ENCODE results near the gene DNAJB11. TPM values are rescaled to one million over a fixed set of nuclear protein-coding genes. Genes with fewer than 3 reads are reported as not detected.
"Not testable (repeated sequence)": the region's sequence is repeated elsewhere in the genome, so short reads cannot be mapped to it uniquely, and the experiment has no call there.

Gene DNAJB11
- total RNA-seq, 1 donor from 2014 or later: 71.2 TPM

- TF ChIP-seq, protein P1, sequence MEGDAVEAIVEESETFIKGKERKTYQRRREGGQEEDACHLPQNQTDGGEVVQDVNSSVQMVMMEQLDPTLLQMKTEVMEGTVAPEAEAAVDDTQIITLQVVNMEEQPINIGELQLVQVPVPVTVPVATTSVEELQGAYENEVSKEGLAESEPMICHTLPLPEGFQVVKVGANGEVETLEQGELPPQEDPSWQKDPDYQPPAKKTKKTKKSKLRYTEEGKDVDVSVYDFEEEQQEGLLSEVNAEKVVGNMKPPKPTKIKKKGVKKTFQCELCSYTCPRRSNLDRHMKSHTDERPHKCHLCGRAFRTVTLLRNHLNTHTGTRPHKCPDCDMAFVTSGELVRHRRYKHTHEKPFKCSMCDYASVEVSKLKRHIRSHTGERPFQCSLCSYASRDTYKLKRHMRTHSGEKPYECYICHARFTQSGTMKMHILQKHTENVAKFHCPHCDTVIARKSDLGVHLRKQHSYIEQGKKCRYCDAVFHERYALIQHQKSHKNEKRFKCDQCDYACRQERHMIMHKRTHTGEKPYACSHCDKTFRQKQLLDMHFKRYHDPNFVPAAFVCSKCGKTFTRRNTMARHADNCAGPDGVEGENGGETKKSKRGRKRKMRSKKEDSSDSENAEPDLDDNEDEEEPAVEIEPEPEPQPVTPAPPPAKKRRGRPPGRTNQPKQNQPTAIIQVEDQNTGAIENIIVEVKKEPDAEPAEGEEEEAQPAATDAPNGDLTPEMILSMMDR (IDR thresholded peaks at IDR 0.05; ENCODE audit: unreplicated experiment): no peak
- no peak for DNase-seq (ENCODE audit: low spot score)
- H3K9me3 Mint-ChIP-seq (ENCODE audit: unreplicated experiment): no peaks in the 10 kb centered on the region
- peaks cover 19% of the 10 kb centered on the region for H3K4me1 Mint-ChIP-seq (ENCODE audit: unreplicated experiment)
- peaks cover 3% of the 10 kb centered on the region for H3K27me3 Mint-ChIP-seq (ENCODE audit: unreplicated experiment)
- no peak overlapping the region for H3K4me3 Mint-ChIP-seq (ENCODE audit: unreplicated experiment)
- peaks cover 11% of the 10 kb centered on the region for H3K36me3 Mint-ChIP-seq (ENCODE audit: low read depth, unreplicated experiment)
- no peak overlapping the region for H3K27ac Mint-ChIP-seq (ENCODE audit: unreplicated experiment)
Observed at GRCh38 chr3:186582541-186582940, 12.0 kb downstream of the DNAJB11 start.

DNA sequence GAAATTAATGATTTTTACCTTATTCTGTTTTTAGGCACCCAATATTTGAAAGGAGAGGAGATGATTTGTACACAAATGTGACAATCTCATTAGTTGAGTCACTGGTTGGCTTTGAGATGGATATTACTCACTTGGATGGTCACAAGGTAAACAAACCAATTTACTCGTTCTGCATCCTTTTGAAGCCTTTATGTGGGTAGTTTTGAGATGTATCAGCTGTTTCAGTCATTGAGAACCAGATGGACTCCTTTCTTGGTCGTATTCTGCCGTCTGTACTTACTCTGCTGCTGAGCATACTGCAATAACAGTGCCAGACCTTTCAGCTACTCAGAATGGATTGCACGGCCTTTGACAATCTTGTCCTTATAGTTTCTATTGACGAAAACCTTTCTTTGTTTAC lies 13.3 kb downstream of the DNAJB11 start:
- peaks cover 11% of the 10 kb centered on the region for H3K36me3 Mint-ChIP-seq (ENCODE audit: low read depth, unreplicated experiment)
- H3K4me1 Mint-ChIP-seq (ENCODE audit: unreplicated experiment): peaks cover 26% of the 10 kb centered on the region
- H3K4me3 Mint-ChIP-seq (ENCODE audit: unreplicated experiment): no peak overlapping the region
- no peaks in the 10 kb centered on the region for H3K9me3 Mint-ChIP-seq (ENCODE audit: unreplicated experiment)
- DNase-seq (ENCODE audit: low spot score): no peak
- TF ChIP-seq, protein P1 (IDR thresholded peaks at IDR 0.05; ENCODE audit: unreplicated experiment): no peak
- peaks cover 3% of the 10 kb centered on the region for H3K27me3 Mint-ChIP-seq (ENCODE audit: unreplicated experiment)
- H3K27ac Mint-ChIP-seq (ENCODE audit: unreplicated experiment): peak overlapping the region; percentile 10

- not testable (repeated sequence) for H3K9me3 Mint-ChIP-seq (ENCODE audit: unreplicated experiment); H3K27ac Mint-ChIP-seq (ENCODE audit: unreplicated experiment); H3K27me3 Mint-ChIP-seq (ENCODE audit: unreplicated experiment); H3K4me3 Mint-ChIP-seq (ENCODE audit: unreplicated experiment); DNase-seq (ENCODE audit: low spot score)
- peaks cover 30% of the 10 kb centered on the region for H3K4me1 Mint-ChIP-seq (ENCODE audit: unreplicated experiment)
- peaks cover 11% of the 10 kb centered on the region for H3K36me3 Mint-ChIP-seq (ENCODE audit: low read depth, unreplicated experiment)
Observed at GRCh38 chr3:186586245-186586644, 15.7 kb downstream of the DNAJB11 start.

- H3K27me3 Mint-ChIP-seq (ENCODE audit: unreplicated experiment): peaks cover 3% of the 10 kb centered on the region
- no peak overlapping the region for H3K27ac Mint-ChIP-seq (ENCODE audit: unreplicated experiment)
- H3K4me3 Mint-ChIP-seq (ENCODE audit: unreplicated experiment): no peak overlapping the region
- no peaks in the 10 kb centered on the region for H3K9me3 Mint-ChIP-seq (ENCODE audit: unreplicated experiment)
- peaks cover 11% of the 10 kb centered on the region for H3K36me3 Mint-ChIP-seq (ENCODE audit: low read depth, unreplicated experiment)
- TF ChIP-seq, protein P1 (IDR thresholded peaks at IDR 0.05; ENCODE audit: unreplicated experiment): no peak
- H3K4me1 Mint-ChIP-seq (ENCODE audit: unreplicated experiment): peaks cover 30% of the 10 kb centered on the region
- no peak for DNase-seq (ENCODE audit: low spot score)
Observed at GRCh38 chr3:186587183-186587582, 16.7 kb downstream of the DNAJB11 start.

- H3K36me3 Mint-ChIP-seq (ENCODE audit: low read depth, unreplicated experiment): peaks cover 11% of the 10 kb centered on the region
- H3K27me3 Mint-ChIP-seq (ENCODE audit: unreplicated experiment): peaks cover 3% of the 10 kb centered on the region
- H3K27ac Mint-ChIP-seq (ENCODE audit: unreplicated experiment): peak overlapping the region; percentile 77
- TF ChIP-seq, protein P1 (IDR thresholded peaks at IDR 0.05; ENCODE audit: unreplicated experiment): no peak
- H3K9me3 Mint-ChIP-seq (ENCODE audit: unreplicated experiment): no peaks in the 10 kb centered on the region
- H3K4me3 Mint-ChIP-seq (ENCODE audit: unreplicated experiment): no peak overlapping the region
- DNase-seq (ENCODE audit: low spot score): no peak
- peaks cover 24% of the 10 kb centered on the region for H3K4me1 Mint-ChIP-seq (ENCODE audit: unreplicated experiment)
Observed at GRCh38 chr3:186588632-186589031, 18.1 kb downstream of the DNAJB11 start.

All from endothelial cell (in vitro differentiated cells).